SK-N-SH (cell line): Measurements from ENCODE around the gene SPATA20.

Experiments used
- CHD2 ChIP-seq: fragments of 150-350 bp; IDR thresholded peaks from 2 replicates; pipeline ENCODE4 v1.6.1; 2018; ENCODE audit warnings: low read length; ENCODE audit not compliant: partially characterized antibody
- EZH2phosphoT487 ChIP-seq: fragments of 200-600 bp; sonication (generic); IDR thresholded peaks from 2 replicates; pipeline ENCODE4 v1.6.1; 2017; ENCODE audit warnings: low read depth, mixed run types, mild to moderate bottlenecking, antibody characterized with exemption, moderate library complexity, borderline replicate concordance
- GABPA ChIP-seq: IDR thresholded peaks from 2 replicates; pipeline ENCODE4 v1.4.0; 2012; ENCODE audit warnings: low read depth, mild to moderate bottlenecking
- MXI1 ChIP-seq: IDR thresholded peaks from 2 replicates; pipeline ENCODE4 v1.6.1; 2012; ENCODE audit warnings: mild to moderate bottlenecking, low read depth, low read length, improper control_type of control experiment
- RCOR1 ChIP-seq: fragments of 150-350 bp; IDR thresholded peaks from 2 replicates; pipeline ENCODE4 v1.6.1; 2017; ENCODE audit warnings: antibody characterized with exemption, low read length
- SIN3A ChIP-seq: IDR thresholded peaks from 2 replicates; pipeline ENCODE4 v1.6.1; 2012; ENCODE audit warnings: low read depth, mild to moderate bottlenecking, low read length, moderate library complexity, borderline replicate concordance
- TF ChIP-seq, protein P1 (sequence below): IDR thresholded peaks from 2 replicates; pipeline ENCODE4 v1.4.0; 2012; ENCODE audit warnings: low read depth
- TF ChIP-seq, protein P2 (sequence below): IDR thresholded peaks from 2 replicates; pipeline ENCODE4; 2012
- TF ChIP-seq, protein P3 (sequence below): fragments of 200-600 bp; sonication (generic); IDR thresholded peaks from 2 replicates; pipeline ENCODE4 v1.6.1; 2017; ENCODE audit warnings: antibody characterized with exemption, mild to moderate bottlenecking, moderate library complexity

DNA sequence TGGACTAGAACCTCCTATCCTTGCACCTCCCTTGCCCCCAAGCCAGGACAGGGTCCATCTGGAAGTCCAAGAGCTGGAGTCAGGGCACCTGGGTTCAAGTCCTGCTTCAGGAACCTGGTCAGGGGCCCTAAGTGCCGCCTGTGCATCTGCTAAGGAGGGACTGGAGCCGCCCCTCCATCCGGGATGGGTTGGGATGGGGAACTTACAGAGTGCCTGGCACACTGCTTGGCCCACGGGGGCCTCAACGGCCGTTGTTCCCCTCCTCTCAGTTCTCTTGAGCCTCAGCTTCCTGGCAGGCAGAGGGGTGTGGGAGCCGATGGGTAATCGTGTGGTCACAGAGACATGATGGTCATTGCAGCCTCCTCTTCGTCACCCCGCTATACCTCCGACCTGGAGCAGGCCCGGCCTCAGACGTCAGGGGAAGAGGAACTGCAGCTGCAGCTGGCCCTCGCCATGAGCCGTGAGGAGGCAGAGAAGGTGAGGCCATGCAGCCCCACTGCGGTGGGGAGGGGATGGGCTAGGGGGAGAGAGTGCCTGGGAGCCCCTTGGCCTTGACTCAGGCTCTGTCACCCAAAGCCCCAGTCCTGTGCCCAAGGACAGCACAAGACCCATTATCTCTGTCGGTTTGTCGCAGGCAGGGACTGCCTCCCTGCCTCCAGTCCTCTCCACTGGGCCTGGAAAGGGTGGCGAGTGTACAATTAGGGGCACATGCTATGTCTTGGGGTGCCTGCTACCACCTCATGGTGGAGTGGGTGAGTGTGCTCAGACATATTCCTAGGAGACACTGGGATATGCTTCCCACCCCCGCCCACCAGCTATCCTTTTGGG lies 9.0 kb upstream of the SPATA20 start:
- TF ChIP-seq, protein P1, sequence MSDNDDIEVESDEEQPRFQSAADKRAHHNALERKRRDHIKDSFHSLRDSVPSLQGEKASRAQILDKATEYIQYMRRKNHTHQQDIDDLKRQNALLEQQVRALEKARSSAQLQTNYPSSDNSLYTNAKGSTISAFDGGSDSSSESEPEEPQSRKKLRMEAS = no peak
- TF ChIP-seq SIN3A (no peak), CHD2 (no peak), EZH2phosphoT487 (no peak), RCOR1 (no peak), GABPA (no peak), MXI1 (no peak)
- TF ChIP-seq, protein P2, sequence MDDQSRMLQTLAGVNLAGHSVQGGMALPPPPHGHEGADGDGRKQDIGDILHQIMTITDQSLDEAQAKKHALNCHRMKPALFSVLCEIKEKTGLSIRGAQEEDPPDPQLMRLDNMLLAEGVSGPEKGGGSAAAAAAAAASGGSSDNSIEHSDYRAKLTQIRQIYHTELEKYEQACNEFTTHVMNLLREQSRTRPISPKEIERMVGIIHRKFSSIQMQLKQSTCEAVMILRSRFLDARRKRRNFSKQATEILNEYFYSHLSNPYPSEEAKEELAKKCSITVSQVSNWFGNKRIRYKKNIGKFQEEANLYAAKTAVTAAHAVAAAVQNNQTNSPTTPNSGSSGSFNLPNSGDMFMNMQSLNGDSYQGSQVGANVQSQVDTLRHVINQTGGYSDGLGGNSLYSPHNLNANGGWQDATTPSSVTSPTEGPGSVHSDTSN = no peak
- TF ChIP-seq, protein P3, sequence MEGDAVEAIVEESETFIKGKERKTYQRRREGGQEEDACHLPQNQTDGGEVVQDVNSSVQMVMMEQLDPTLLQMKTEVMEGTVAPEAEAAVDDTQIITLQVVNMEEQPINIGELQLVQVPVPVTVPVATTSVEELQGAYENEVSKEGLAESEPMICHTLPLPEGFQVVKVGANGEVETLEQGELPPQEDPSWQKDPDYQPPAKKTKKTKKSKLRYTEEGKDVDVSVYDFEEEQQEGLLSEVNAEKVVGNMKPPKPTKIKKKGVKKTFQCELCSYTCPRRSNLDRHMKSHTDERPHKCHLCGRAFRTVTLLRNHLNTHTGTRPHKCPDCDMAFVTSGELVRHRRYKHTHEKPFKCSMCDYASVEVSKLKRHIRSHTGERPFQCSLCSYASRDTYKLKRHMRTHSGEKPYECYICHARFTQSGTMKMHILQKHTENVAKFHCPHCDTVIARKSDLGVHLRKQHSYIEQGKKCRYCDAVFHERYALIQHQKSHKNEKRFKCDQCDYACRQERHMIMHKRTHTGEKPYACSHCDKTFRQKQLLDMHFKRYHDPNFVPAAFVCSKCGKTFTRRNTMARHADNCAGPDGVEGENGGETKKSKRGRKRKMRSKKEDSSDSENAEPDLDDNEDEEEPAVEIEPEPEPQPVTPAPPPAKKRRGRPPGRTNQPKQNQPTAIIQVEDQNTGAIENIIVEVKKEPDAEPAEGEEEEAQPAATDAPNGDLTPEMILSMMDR = no peak
